K562 (cell line): ENCODE data around the gene ACOT7.

Experiments
- NONO ChIP-seq, 2 experiments: fragments of 200-400 bp in 1 of 2; fragments of 450-650 bp in 1 of 2; formaldehyde crosslinking in 1 of 2; IDR thresholded peaks; 2 replicates each; pipeline ENCODE4 v1.6.1; 2017; ENCODE audit warnings: low read depth in 2 of 2, mild to moderate bottlenecking in 2 of 2, moderate library complexity in 2 of 2, low read length in 1 of 2
- POLR2A ChIP-seq: fragments of 450-650 bp; conservative IDR thresholded peaks from 2 replicates; pipeline ENCODE4 v1.6.1; 2016
- SP1 ChIP-seq: sonication (generic); formaldehyde crosslinking; IDR thresholded peaks from 2 replicates; pipeline ENCODE4 v1.8.1; 2022; ENCODE audit warnings: mild to moderate bottlenecking, missing genetic modification reagents
- ZNF140 ChIP-seq: fragments of 250-450 bp; sonication (Bioruptor Pico); IDR thresholded peaks from 2 replicates; pipeline ENCODE4 v1.8.0; 2021; ENCODE audit warnings: moderate library complexity, mild to moderate bottlenecking, inconsistent platforms
- TF ChIP-seq, protein P1 (sequence below): sonication (generic); formaldehyde crosslinking; IDR thresholded peaks from 2 replicates; pipeline ENCODE4 v1.8.0; 2022; ENCODE audit warnings: mild to moderate bottlenecking, missing genetic modification reagents

DNA sequence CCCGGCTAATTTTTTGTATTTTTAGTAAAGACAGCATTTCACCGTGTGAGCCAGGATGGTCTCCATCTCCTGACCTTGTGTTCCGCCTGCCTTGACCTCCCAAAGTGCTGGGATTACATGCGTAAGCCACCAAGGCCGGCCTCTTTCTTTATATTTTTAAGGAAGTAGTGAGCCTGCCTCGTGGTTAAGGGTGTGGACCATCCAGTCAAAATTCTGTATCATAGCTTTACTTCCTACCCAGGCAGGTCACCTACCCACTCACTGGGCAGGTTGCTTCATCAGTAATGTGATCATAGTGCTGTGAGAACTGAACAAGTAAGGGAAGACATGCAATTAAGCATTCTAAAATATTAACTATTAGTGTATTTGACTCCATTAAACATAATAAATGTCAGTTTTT, 8.1 kb upstream of the ACOT7 start:
- TF ChIP-seq ZNF140 (CRISPR knock-in tag) (no peak), SP1 (no peak), NONO (IDR thresholded peaks at IDR 0.05; ENCODE audit: low read depth in 2 of 2, low read length in 1 of 2) (no peak), POLR2A (no peak)
- TF ChIP-seq, protein P1, sequence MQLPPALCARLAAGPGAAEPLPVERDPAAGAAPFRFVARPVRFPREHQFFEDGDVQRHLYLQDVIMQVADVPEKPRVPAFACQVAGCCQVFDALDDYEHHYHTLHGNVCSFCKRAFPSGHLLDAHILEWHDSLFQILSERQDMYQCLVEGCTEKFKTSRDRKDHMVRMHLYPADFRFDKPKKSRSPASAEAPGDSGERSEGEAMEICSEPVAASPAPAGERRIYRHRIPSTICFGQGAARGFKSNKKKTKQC (CRISPR knock-in tag), result no peak
